ENCODE measurements around the gene KCNH8.

KCNH8 gene

DNA sequence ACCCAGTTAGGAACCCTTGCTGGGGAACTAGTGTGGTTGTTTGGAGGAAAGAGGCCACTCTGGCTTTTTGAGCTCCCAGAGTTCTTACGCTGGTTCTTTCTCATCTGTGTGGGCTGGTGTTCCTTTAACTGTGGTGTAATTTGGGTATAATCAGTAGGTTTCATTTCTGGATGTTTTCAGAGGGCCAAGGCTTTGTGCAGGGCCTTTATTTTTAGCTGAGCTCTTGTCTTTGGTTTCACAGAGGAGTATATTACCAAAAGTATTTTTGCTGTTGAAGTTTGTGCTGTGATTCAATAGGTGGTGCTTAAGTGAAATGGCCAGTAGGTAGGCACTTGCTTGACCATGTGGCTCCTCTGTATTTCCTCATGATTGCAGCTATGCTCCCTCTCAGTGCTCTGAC, 357.9 kb downstream of the KCNH8 start:
- no peak for DNase-seq

DNA sequence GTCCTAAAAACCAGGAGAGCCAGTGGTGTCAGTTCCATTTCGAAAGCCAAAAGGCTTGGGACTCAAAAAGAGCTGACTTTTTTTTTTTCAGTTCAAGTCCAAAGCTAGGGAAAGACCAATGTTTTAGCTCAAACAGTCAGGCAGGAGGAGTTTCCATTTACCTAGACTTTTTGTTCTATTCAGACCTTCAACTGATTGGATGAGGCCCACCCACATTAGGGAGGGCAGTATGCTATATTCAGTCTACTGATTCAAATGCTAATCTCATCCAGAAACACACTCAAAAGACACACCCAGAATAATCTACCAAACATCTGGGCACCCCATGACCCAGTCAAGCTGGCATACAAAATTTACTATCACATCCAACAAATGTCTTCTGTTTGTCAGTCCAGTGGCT, 374.0 kb downstream of the KCNH8 start:
- no peak for DNase-seq

DNA sequence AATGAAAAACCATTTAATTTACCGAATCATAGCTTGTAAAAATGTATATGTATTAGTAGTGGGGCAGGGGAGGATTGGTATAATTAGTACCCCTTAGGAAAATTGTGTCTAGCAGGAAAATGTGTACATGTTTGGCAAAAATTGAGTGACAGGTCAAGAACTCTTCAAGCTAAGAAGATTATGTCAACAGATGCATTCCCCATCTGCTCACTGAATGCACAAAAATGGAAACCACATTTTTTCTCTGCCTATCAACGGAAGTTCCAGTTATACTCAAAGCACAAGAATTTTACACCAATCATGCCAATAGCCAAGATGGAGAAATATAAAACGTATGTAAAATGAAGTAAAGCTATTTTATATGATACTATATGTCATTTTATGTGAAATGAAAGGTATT, 377.8 kb downstream of the KCNH8 start:
- no peak for DNase-seq

DNA sequence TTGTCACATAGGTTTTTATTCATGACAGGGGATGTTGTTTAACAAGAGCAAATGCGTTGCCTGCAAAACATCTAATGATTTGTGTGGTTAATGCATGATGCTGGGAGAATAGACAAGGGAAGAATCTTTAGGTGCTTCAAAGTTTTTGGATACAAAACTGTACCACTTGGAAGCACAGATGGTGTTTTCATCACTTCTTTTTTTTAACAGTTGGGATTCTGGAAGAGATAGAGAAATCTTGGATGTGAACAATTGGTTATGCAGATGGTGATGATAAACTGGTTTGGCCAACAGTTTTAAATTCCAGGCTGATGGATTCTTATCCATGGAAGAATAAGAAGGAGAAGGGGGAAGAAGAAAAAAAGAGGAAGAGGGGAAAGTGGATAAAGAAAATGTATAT, 379.4 kb downstream of the KCNH8 start:
- no peak for DNase-seq

DNA sequence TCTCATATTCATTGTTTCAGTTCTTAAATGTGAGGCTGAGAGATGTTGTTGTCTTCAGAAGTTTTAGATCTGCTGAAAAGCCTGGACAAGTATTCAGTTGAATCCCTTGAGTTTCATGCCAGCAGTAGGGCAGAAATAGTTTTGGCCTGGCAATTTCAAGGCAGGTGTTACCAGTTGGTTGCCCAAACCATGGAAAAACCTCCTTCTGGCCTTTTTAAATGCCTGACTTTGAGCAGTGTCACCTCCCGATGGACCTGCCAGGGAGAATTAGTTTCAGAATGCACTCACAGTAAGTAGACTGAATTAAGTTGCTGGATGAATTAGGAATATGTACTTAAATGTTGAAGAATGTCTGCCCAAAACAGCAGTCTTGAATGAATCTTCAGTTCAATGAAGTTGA, 383.1 kb downstream of the KCNH8 start:
- DNase-seq: no peak

DNA sequence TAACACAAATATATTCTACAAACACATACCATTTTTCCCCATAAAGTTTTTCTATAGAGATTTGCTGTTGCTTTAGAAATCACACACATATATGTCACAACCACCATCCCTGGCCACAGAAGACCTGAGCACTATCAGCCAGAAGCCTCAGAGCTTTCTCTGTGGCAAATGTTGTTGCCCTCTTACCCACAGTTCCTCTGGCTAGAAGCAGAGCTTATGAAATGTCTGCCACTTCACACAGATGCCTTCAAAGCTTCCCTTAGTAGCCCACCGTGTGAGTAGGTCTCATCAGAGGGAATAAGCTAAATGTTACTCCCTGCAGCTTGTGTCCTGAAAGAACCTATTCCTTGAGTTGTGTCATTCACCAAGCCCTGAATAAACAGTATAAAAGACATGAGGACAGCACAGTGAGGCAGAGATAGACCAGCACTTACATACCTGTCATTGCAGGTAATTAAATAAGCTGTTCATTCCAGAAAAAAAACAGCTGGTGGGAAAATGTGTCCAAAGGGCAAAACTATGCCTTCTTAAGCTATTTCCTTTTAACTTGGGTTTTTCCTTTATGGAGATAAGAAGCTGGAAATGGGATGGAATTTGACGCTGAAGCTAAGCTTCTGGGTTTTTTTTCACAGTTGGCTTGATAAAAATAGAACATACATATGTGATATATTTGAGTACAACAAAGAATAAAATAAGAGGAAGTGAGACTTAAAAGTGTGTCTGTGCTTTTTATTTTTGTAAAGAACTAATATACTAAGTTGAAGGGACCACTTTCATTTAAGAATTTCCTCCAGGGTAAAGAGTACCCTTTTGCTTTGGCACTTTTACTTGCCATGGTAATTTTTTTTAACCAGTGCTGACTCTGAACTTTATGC, 391.4 kb downstream of the KCNH8 start:
- no peak for DNase-seq

DNA sequence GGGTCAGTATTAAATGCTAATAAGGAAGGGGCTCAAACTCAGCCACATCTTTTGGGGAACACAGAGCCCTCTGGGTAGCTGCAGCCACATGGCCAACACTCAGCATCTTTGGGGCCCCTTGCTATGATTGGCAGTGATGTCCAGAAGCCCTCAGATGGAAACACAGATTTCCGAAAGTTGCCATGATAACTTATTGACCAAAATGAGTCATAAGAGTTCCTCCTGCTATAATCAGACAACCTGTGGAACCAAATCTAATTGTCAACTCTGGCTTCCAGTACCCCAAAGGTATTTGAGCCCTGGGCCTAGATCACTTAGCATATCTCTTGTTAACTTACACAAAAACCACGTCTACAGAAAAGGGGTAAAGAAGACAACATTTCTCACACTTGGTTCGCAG, 392.2 kb downstream of the KCNH8 start:
- DNase-seq: no peak

DNA sequence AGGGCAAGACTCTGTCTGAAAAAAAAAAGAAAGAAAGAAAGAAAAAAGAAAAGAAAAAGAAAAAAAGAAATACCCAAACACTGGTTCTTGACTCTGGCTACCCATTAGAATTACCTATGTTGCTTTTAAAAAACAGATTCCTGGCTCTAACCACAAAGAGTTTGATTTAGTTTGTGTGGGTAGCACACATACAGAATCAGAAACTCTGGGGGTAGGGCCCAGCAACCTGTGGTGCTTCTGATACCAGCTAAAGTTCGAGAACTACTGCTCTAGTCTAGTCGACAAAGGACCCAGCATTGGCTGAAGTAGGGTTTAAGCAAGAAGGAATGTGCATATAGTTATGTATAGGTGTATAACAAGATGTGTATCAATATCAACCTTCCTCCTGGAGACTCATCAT, 393.0 kb downstream of the KCNH8 start:
- no peak for DNase-seq

DNA sequence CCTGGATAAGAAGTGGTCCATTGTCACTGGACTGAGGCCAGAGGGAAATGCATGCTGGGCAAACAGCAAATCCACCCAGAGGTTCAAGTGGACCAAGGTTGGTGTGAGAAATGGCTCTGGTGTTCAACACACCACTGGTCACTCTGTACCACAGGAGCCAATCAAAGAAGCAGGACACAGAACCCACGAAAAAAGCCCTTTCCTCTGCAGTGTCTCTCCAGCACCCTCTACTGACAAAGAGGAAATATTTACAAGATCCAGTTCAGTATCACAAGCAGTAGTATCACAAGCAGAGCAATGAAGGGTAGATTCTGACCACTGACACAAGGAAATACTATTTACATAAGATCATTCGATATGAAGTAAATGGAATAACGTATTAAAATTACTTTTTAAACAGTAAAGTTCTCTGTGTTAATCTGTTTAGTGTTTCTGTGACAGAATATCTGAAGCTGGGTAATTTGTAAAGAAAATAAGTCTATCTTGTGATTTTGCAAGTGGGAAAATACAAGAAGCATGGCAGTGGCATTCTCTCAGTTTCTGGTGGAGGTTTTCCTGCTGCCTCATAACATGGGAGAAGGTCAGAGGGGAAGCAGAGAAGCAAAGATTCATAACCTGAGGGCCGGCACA, 395.0 kb downstream of the KCNH8 start:
- DNase-seq: peak; percentile 56

DNA sequence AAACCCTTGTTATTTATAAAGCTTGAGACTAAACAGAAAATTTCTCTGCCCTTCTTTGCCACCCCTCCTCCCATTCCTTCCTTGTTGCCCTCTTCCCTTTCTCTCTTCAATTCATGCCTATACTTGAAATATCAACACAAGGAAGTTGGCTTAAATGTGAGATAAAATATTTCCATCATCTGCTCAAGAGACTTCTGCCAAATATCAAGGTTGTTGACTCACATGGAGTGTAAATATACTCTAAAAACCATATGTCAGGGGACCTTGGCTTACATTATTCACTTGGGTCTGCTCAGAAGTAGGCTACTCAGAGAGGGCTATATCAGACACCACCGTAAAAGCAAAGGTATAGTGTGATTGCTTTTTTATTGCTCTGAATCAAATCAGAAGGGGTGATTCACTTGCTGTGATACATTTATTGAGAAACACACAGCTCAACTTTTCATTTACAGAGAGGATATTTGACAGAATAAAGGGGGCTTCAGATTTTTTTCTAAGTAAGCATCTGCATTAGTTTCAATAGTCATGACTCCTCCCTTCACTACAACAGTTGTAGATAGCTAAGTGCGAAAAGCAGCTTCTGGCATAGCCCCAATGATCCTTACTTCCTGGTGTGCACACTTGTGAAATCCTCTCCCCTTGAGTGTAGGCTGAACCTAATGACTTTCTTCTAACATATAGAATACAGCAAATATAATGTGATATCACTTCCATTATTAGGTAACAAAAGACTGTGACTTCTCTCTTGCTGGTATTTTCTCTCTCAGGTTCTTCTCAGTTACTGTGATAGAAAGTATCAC, 399.6 kb downstream of the KCNH8 start:
- DNase-seq: no peak

DNA sequence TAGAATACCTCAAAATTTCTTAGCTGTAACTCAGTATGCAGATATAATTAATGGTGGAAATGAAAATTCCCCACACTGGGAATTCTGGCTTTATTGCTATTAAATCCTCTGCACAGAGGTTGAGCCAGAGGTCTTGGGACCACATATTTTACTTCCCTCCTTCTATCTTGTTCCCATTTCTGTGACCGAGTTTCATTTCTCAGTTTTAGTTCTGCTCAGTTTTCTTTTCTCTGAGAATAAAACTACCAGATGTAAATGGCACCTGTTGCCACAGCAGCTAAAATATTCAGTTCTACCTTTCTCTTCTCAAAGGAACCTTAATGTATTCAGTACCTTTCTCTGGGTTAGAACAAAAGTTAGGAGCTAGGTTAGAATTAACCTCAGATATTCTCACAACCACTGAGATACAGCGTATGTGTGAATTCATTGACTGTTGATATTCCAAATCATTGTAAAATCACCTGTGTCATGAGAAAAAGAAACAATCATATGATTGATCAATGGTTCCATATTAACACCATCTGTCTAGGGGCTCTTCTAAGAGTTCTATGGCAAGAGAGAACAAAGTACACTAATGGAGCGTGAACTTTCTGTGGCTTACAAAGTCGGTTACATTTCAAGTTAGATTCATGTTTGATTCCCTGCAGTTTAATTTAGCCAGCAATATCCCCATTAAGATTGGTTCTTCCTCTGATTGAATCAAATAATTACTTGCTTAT, 411.6 kb downstream of the KCNH8 start:
- no peak for DNase-seq

DNA sequence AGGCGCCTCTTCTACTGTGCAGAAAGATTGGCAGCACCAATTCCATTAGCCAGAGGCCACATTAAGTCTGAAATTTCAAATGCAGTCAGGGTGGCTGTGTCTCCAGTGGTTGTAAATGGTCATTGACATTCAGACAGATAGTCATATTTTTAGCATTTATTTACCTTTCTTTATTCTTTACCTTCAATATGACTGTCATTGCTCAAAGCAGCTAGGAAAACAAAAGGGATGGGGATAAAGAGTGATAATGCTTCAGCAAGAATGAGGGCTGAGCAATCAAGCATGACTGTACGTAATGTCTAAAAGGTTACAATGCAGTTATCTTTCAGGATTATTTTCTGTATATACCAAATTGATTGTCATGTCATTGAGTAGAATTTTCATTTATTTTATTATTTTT, 425.3 kb downstream of the KCNH8 start:
- no peak for DNase-seq

DNA sequence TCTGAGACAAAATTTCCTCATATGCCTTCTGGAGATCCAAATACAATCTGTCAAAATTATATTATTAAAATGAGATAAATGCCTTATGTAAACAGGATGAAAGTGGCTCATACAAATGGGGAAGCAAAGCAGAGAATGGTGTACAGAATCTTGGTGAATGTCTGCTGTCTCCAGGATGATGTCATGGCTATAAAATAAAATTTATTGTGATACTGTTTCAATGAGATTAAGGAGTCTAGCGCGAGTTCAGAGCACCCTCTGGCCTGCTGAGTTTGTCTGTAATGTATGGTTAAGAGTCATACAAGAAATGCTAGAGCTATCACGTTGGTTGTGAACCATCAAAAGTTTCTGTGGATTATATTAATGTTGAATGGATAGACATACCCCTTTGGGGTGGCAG, 426.0 kb downstream of the KCNH8 start:
- DNase-seq: no peak

DNA sequence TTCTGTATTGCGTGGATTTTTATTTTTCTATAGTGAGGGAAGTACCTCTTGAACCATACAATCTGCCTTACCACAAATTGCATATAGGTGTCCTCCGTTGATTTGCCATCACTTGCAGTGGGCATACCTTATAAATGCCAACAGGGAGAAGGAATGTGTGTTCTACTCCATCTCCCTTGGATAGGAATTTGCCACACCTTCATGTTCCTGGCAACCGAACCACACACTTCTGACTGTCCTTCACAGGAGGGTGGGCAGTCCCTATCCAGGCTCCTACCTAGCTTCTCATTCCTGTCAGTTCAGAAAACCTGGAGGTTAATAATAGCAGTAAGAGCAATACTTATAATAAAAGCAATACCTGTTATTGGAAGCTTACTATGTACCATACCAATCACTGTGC, 428.0 kb downstream of the KCNH8 start:
- DNase-seq: no peak

Data from midbrain (tissue), 1 donor.